ENCODE measurements around the gene CCDC192.

- TF ChIP-seq, protein P1, sequence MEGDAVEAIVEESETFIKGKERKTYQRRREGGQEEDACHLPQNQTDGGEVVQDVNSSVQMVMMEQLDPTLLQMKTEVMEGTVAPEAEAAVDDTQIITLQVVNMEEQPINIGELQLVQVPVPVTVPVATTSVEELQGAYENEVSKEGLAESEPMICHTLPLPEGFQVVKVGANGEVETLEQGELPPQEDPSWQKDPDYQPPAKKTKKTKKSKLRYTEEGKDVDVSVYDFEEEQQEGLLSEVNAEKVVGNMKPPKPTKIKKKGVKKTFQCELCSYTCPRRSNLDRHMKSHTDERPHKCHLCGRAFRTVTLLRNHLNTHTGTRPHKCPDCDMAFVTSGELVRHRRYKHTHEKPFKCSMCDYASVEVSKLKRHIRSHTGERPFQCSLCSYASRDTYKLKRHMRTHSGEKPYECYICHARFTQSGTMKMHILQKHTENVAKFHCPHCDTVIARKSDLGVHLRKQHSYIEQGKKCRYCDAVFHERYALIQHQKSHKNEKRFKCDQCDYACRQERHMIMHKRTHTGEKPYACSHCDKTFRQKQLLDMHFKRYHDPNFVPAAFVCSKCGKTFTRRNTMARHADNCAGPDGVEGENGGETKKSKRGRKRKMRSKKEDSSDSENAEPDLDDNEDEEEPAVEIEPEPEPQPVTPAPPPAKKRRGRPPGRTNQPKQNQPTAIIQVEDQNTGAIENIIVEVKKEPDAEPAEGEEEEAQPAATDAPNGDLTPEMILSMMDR (IDR thresholded peaks at IDR 0.05): no peak
- TF ChIP-seq POLR2A (IDR thresholded peaks at IDR 0.05) (no peak), EP300 (IDR thresholded peaks at IDR 0.05) (no peak)
Measured at GRCh38 chr5:127834094-127834531, 130.9 kb downstream of the CCDC192 start.

Measured in ovary (tissue), 3 donors.